HEK293 (cell line): Measurements from ENCODE around the gene PTBP1.

ENCODE experiments used
- CTCF ChIA-PET: fragments of 350-600 bp; formaldehyde crosslinking; extraction: SDS; loops from one replicate; lab custom pipeline; 2021; ENCODE audit warnings: antibody characterized with exemption; lab: Yijun Ruan, JAX
- POLR2A ChIA-PET: fragments of 300-600 bp; formaldehyde crosslinking; extraction: SDS; loops from one replicate; lab custom pipeline; 2020; ENCODE audit warnings: antibody characterized with exemption, inconsistent platforms; lab: Yijun Ruan, JAX
- H3K27ac ChIP-seq: fragments of 200-500 bp; sonication (Bioruptor generic); 2 replicates; pipeline ENCODE4 v1.5.1; 2014; ENCODE audit warnings: low read depth, low read length, control low read depth, inconsistent platforms; ENCODE audit errors: extremely low read depth
- H3K36me3 ChIP-seq, 2 experiments: fragments of 200-500 bp in 1 of 2; sonication (Bioruptor generic) in 1 of 2; 1 replicate in 1 of 2; 2 replicates in 1 of 2; pipeline ENCODE4 v1.5.1; 2014 to 2017; ENCODE audit warnings: inconsistent platforms in 2 of 2, low read length in 2 of 2; ENCODE audit not compliant: control insufficient read depth in 2 of 2, insufficient read depth in 1 of 2
- H3K4me1 ChIP-seq: fragments of 200-500 bp; sonication (Bioruptor generic); 2 replicates; pipeline ENCODE4 v1.5.1; 2014; ENCODE audit warnings: mild to moderate bottlenecking, low read length, inconsistent platforms; ENCODE audit not compliant: control insufficient read depth, insufficient read depth
- H3K4me3 ChIP-seq: 2 replicates; pipeline ENCODE4 v1.5.1; 2011; ENCODE audit warnings: low read depth, mild to moderate bottlenecking, control low read depth, low read length, moderate library complexity
- H3K9me3 ChIP-seq: fragments of 200-500 bp; sonication (Bioruptor generic); 2 replicates; pipeline ENCODE4 v1.5.1; 2014; ENCODE audit warnings: low read depth, low read length, inconsistent platforms; ENCODE audit not compliant: control insufficient read depth, insufficient read depth
- AEBP2 ChIP-seq: fragments of 450-650 bp; formaldehyde crosslinking; IDR thresholded peaks from 2 replicates; pipeline ENCODE4 v1.5.1; 2016; ENCODE audit warnings: missing biosample characterization, missing genetic modification characterization, borderline replicate concordance
- HIC1 ChIP-seq: fragments of 450-650 bp; formaldehyde crosslinking; IDR thresholded peaks from 2 replicates; pipeline ENCODE4 v1.5.1; 2016; ENCODE audit warnings: missing biosample characterization, missing genetic modification characterization
- PATZ1 ChIP-seq: fragments of 450-650 bp; formaldehyde crosslinking; IDR thresholded peaks from 2 replicates; pipeline ENCODE4 v1.5.1; 2016; ENCODE audit warnings: missing biosample characterization, missing genetic modification characterization
- SP2 ChIP-seq: fragments of 450-650 bp; formaldehyde crosslinking; IDR thresholded peaks from 2 replicates; pipeline ENCODE4 v1.5.1; 2016; ENCODE audit warnings: missing biosample characterization, missing genetic modification characterization
- ZNF133 ChIP-seq: fragments of 450-650 bp; formaldehyde crosslinking; IDR thresholded peaks from 2 replicates; pipeline ENCODE4 v1.5.1; 2016; ENCODE audit warnings: missing biosample characterization, missing genetic modification characterization
- ZNF138 ChIP-seq: fragments of 450-650 bp; formaldehyde crosslinking; IDR thresholded peaks from 2 replicates; pipeline ENCODE4 v1.5.1; 2016; ENCODE audit warnings: missing biosample characterization, missing genetic modification characterization, borderline replicate concordance
- ZNF148 ChIP-seq: fragments of 450-650 bp; formaldehyde crosslinking; IDR thresholded peaks from 2 replicates; pipeline ENCODE4 v1.5.0; 2017; ENCODE audit warnings: missing biosample characterization, missing genetic modification characterization, borderline replicate concordance
- ZNF174 ChIP-seq: fragments of 450-650 bp; formaldehyde crosslinking; IDR thresholded peaks from 2 replicates; pipeline ENCODE4 v1.5.0; 2017; ENCODE audit warnings: missing biosample characterization, mild to moderate bottlenecking, missing genetic modification characterization
- ZNF19 ChIP-seq: fragments of 450-650 bp; formaldehyde crosslinking; IDR thresholded peaks from 2 replicates; pipeline ENCODE4; 2016; ENCODE audit warnings: missing biosample characterization, missing genetic modification characterization, low read depth
- ZNF596 ChIP-seq: fragments of 450-650 bp; IDR thresholded peaks from 2 replicates; pipeline ENCODE4 v1.5.0; 2018; ENCODE audit warnings: missing biosample characterization, mild to moderate bottlenecking, missing genetic modification characterization, moderate library complexity
- ZSCAN23 ChIP-seq: fragments of 450-650 bp; formaldehyde crosslinking; IDR thresholded peaks from 2 replicates; pipeline ENCODE4 v1.5.1; 2016; ENCODE audit warnings: missing biosample characterization, missing genetic modification characterization

PTBP1 gene

GRCh38 chr19:805166-805551 lies 7.9 kb downstream of the PTBP1 start (continued):
- TF ChIP-seq ZSCAN23 (tag by site-specific recombination) (no peak), ZNF596 (no peak)

- ChIA-PET CTCF (interaction anchor here (1.2 kb wide), 1 partner anchor 35 kb away, joined by 6 read pairs; no protein-coding TSS in a partner anchor), POLR2A (interaction anchor here (0.6 kb wide), 1 partner anchor 19 kb away, joined by 5 read pairs; no protein-coding TSS in a partner anchor)
- TF ChIP-seq ZNF19 (tag by site-specific recombination) (no peak), HIC1 (peak; percentile 42; the same call in 1 of the 2 replicates), SP2 (tag by site-specific recombination) (no peak), ZNF133 (tag by site-specific recombination) (no peak)
- Histone ChIP-seq H3K27ac (peak overlapping the region; percentile 8; the same call in 1 of the 2 replicates), H3K9me3 (no peaks in the 10 kb centered on the region), H3K4me1 (peaks cover 19% of the 10 kb centered on the region), H3K4me3 (no peak overlapping the region), H3K36me3 (peaks cover 25 to 98% of the 10 kb centered on the region in 2 experiments; a peak in 2 of 3 replicates)
Observed at GRCh38 chr19:805600-806550, 8.6 kb downstream of the PTBP1 start.

GRCh38 chr19:806815-807421 lies 9.7 kb downstream of the PTBP1 start:
- H3K36me3 ChIP-seq: peaks cover 25 to 98% of the 10 kb centered on the region in 2 experiments; a peak in 2 of 3 replicates
- CTCF ChIA-PET: interaction anchor here (0.6 kb wide), 1 partner anchor 36 kb away, joined by 3 read pairs; no protein-coding TSS in a partner anchor
- TF ChIP-seq ZNF138 (tag by site-specific recombination): no peak
- no peak for TF ChIP-seq ZNF148 (tag by site-specific recombination)
- TF ChIP-seq AEBP2 (tag by site-specific recombination): no peak
- TF ChIP-seq HIC1: 0 out of 2 replicates have a peak, but pooled peaks have one; percentile 27
- TF ChIP-seq ZNF174: no peak
- 0 out of 2 replicates have a peak, but pooled peaks have one; percentile 14 for TF ChIP-seq PATZ1 (tag by site-specific recombination)

More at GRCh38 chr19:806815-807421, 9.7 kb downstream of the PTBP1 start:
- no peak overlapping the region for H3K4me3 ChIP-seq
- H3K27ac ChIP-seq: no peak overlapping the region
- POLR2A ChIA-PET: no interaction called here
- H3K4me1 ChIP-seq: peaks cover 9% of the 10 kb centered on the region; the same call in 1 of the 2 replicates
- no peaks in the 10 kb centered on the region for H3K9me3 ChIP-seq
